ENCODE data around the gene ZNF382.

ZNF382 gene

DNA sequence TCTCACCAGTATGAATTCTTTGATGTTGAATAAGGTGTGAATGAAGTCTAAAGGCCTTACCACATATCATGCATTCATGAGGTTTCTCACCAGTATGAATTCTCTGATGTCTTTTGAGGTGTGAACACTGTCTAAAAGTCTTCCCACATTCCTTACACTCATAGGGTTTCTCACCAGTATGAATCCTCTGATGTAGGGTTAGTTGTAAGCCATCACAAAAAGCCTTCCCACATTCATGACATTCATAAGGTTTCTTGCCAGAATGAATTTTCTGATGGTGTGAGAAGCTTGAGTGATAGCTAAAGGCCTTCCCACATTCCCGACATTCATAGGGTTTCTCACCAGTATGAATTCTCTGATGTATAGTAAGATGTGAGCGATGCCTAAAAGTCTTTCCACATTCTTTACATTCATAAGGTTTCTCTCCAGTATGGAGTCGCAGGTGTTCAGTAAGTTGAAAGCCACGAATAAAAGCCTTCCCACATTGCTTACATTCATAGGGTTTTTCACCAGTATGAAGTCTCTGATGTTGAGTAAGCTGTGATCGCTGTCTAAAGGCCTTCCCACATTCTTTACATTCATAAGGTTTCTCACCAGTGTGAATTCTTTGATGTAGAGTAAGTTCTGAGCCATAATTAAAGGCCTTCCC lies 33.9 kb downstream of the ZNF382 start:
- H3K4me3 ChIP-seq (ENCODE audit: low read depth, low read length) = no peak overlapping the region
- TF ChIP-seq CTCF (IDR thresholded peaks at IDR 0.05; ENCODE audit: low read depth, low read length) = no peak

- no peak overlapping the region for H3K4me3 ChIP-seq (ENCODE audit: low read depth, low read length)
- TF ChIP-seq CTCF (IDR thresholded peaks at IDR 0.05; ENCODE audit: low read depth, low read length) = no peak
Observed at GRCh38 chr19:36646746-36647145, 41.6 kb downstream of the ZNF382 start.

- H3K4me3 ChIP-seq (ENCODE audit: low read depth, low read length) = no peak overlapping the region
- TF ChIP-seq CTCF (IDR thresholded peaks at IDR 0.05; ENCODE audit: low read depth, low read length) = no peak
Observed at GRCh38 chr19:36652958-36653357, 47.8 kb downstream of the ZNF382 start.

DNA sequence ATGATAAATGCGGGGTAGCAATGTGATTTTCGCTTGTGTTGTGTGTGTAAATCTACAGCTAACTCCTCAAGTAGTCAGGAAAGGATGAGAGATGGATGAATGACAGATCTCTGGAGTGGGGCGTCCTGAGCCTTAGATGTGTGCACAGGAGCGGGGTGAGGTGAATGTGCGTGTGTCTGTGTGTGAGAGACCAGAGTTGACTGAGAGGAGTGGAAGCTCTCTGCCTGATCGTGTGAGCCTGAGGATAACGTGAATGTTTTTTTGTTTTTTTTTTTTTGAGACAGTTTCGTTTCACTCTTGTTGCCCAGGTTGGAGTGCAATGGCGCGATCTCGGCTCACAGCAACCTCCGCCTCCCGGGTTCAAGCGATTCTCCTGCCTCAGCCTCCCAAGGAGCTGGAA lies 60.7 kb downstream of the ZNF382 start:
- H3K4me3 ChIP-seq (ENCODE audit: low read depth, low read length) = peak overlapping the region; percentile 95
- TF ChIP-seq CTCF (IDR thresholded peaks at IDR 0.05; ENCODE audit: low read depth, low read length) = no peak

- no peak overlapping the region for H3K4me3 ChIP-seq (ENCODE audit: low read depth, low read length)
Observed at GRCh38 chr19:36668646-36669045, 63.5 kb downstream of the ZNF382 start.

GRCh38 chr19:36672368-36672767 lies 67.3 kb downstream of the ZNF382 start:
- H3K4me3 ChIP-seq (ENCODE audit: low read depth, low read length) = no peak overlapping the region
- TF ChIP-seq CTCF (IDR thresholded peaks at IDR 0.05; ENCODE audit: low read depth, low read length) = no peak

More at GRCh38 chr19:36668646-36669045, 63.5 kb downstream of the ZNF382 start:
- TF ChIP-seq CTCF (IDR thresholded peaks at IDR 0.05; ENCODE audit: low read depth, low read length) = no peak

DNA sequence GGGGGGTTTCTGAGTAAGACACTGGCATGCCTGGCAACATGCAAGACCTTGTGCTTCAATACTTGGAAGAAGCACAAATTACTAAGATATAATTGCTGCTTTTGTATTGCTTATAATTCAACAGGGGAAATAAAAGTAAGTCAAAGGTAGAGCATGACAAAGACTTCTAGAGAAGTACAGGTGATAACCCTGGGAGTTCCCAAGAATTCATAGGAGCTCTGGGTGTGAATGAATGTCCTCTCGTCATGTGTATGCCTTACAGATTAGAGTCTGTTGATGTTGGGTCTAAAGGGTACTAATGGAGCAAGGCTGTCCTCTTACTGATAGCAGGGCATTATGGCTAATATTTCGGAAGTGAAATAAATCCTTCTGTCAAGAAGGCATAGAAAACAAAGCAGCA lies 69.1 kb downstream of the ZNF382 start:
- no peak for TF ChIP-seq CTCF (IDR thresholded peaks at IDR 0.05; ENCODE audit: low read depth, low read length)
- H3K4me3 ChIP-seq (ENCODE audit: low read depth, low read length) = no peak overlapping the region
